Left renal cortex interstitium (tissue), 4 donors: ENCODE results near the gene SKIL. TPM values are rescaled to one million over a fixed set of nuclear protein-coding genes. Genes with fewer than 3 reads are reported as not detected.

Experiments used
- DNase-seq, 4 donors: peaks; one replicate each; pipeline ENCODE4 v3.0.0-alpha.2; 2013; ENCODE audit warnings: low read depth in 4 of 4, low spot score in 2 of 4, missing footprints in 1 of 4
- polyA plus RNA-seq, 4 donors: library from polyadenylated mRNA; unstranded; fragments of 120-200 nt; gene quantifications; one replicate each; pipeline ENCODE4 v1.2.1, GENCODE V29; 2013; ENCODE audit not compliant: insufficient read length in 4 of 4

The SKIL gene
- polyA plus RNA-seq, 4 donors = 39.8 to 59.4 (median 42.7) TPM

DNA sequence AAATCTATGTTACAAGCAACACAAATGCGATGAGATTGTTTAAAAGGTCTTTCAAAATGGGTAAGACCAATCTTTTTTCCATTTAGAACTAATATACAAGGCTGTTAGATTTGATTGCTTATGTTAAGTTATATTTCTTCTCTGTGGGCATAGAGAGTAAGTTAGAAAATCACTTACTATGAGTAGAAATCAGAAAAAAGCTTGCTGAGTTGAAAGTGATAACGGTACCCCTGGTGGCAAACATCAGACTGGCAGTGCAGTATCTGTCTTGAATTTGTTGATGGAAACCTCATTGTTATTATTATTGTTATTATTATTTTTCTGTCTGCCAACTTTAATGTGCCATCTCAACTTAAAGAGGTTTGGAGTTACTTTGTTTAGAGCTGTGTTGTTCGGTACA, 73.5 kb downstream of the SKIL start:
- no peak for DNase-seq

- DNase-seq = no peak
Measured at GRCh38 chr3:170432416-170432815, 74.9 kb downstream of the SKIL start.

- DNase-seq = no peak
Measured at GRCh38 chr3:170436697-170437096, 79.2 kb downstream of the SKIL start.

DNA sequence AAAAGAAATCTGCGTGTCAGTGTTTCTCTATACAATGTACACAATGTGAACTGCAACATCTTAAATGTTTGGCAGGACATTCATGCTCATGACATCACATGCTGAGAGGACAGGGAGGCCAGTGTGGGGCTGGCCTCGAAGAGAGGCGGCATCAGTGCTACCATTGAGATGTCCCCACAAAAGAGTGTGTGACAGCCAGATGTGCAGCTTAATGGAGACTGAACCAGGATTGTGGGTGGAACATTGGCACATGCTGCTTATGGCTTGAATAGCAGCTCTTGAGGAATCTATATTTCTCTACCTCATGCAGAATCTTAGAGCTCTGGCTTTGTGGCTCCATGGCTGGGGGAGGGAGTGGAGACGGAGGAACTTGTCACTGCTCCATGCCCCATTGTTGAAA, 79.7 kb downstream of the SKIL start:
- DNase-seq = no peak

DNA sequence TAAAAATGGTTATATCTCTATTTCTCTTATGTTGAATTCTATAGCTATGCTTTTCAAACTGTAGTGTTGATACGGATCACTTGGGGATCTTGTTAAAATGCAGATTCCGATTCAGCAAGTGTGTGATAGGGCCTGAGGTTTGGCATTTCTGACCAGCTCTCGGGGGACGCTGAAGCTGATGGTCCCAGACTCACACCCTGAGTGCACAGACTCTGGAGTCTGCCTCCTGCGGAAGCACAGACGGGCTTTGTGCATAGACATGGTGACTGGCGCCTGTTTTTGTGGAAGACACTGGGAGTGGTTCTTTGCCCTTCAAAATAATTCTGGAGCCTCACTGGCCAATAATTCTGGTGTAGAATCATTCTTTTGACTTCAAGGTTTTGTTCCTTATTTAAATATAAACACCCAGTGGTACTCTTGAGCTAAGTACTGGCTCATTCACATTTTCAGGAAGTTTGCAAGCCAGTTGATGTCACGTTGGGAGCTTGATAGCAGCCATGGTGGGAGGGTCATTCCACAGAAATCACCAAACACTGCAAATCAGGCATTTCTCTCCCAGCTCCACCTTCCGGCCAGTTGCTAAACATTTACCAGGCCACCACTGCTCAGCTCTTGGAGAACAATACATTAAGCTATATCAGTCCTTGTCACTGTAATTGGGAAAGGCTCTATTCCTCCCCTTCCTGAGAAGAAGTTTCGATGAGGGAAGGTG, 80.3 kb downstream of the SKIL start:
- DNase-seq = no peak

- no peak for DNase-seq
Measured at GRCh38 chr3:170438836-170439235, 81.3 kb downstream of the SKIL start.

DNA sequence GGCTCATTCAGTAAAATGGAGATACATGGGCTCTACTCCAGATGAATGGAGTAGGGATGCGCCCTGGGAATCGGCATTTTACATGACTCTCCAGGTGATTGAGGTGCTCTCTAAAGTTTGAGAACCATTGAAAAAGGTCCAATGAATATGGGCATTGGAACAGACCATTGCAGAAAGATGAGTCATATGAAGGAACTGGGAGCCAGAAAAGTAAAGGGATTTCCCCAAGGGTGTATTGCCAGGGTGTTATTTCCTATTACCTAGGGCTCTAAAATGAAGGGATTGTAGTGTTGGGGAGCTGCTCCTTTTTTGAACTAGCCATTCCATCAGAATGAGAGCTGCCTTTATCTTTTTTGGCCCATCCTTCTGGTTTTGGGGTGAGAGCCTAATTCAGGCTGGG, 82.8 kb downstream of the SKIL start:
- no peak for DNase-seq

- no peak for DNase-seq
Measured at GRCh38 chr3:170441412-170441811, 83.9 kb downstream of the SKIL start.

DNA sequence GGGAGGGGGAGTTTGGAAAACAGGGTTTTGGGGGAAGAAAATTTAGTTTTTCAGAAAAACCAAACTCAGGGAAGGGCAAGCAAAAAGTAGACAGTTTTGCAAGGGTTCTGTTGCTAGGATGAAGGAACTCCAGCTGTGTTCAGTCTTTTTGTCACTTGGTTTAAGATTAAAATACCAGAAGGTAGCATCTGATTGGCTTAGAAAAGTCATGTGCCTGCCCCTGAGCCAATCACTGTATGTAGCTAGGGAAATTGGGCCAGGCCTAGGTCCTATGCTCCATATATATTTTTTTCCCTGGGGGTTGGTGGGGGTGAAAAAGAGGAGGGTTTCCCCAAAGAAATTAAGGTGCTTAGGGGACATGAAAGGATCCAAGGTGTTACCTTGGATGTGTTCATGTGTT, 85.4 kb downstream of the SKIL start:
- DNase-seq = no peak

- no peak for DNase-seq
Measured at GRCh38 chr3:170443457-170443856, 85.9 kb downstream of the SKIL start.

Other genes with a start within 250 kb of the SKIL start
- gene PHC3, start 176.0 kb upstream of the SKIL start, polyA plus RNA-seq = 10 to 100 TPM; 18.2 to 44.6 (median 29.1) TPM
- gene PRKCI, start 135.3 kb upstream of the SKIL start, polyA plus RNA-seq = 100 to 1,000 TPM in 1 of 4 donors, 10 to 100 TPM in 3; 58.4 to 101 (median 65.0) TPM
- 100 to 1,000 TPM; 194 to 292 (median 224) TPM for gene CLDN11, start 61.2 kb downstream of the SKIL start, polyA plus RNA-seq
- gene SLC7A14, start 228.4 kb downstream of the SKIL start, polyA plus RNA-seq = 1 to 10 TPM; 1.7 to 2.8 (median 2.3) TPM